ENCODE data around the gene HELZ.
"Not testable (repeated sequence)": the region's sequence is repeated elsewhere in the genome, so short reads cannot be mapped to it uniquely, and the experiment has no call there.

HELZ gene

DNA sequence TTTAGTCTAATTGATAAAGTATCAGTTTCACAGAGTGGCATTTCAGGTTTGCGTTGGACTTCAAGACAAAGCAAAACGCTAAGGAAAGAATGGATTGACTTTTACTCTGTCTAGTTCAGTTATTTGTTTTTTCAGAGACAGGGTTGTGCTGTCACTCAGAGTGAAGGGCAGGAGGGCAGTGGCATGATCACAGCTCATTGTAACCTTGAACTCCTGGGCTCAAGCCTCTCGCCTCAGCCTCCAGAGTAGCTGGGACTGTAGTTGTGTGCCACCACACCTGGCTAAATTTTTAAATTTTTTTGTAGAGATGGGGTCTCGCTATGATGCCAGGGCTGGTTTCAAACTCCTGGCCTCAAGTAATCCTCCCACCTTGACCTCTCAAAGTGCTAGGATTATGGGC lies 114.2 kb downstream of the HELZ start:
- DNase-seq (ENCODE audit: low read depth) = no peak
- TF ChIP-seq, protein P1, sequence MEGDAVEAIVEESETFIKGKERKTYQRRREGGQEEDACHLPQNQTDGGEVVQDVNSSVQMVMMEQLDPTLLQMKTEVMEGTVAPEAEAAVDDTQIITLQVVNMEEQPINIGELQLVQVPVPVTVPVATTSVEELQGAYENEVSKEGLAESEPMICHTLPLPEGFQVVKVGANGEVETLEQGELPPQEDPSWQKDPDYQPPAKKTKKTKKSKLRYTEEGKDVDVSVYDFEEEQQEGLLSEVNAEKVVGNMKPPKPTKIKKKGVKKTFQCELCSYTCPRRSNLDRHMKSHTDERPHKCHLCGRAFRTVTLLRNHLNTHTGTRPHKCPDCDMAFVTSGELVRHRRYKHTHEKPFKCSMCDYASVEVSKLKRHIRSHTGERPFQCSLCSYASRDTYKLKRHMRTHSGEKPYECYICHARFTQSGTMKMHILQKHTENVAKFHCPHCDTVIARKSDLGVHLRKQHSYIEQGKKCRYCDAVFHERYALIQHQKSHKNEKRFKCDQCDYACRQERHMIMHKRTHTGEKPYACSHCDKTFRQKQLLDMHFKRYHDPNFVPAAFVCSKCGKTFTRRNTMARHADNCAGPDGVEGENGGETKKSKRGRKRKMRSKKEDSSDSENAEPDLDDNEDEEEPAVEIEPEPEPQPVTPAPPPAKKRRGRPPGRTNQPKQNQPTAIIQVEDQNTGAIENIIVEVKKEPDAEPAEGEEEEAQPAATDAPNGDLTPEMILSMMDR (IDR thresholded peaks at IDR 0.05; ENCODE audit: low read length, missing control alignments) = no peak
- no peak overlapping the region for H3K4me3 ChIP-seq (replicated peaks; ENCODE audit: low read depth, low read length)

GRCh38 chr17:67129283-67129682 lies 115.7 kb downstream of the HELZ start:
- TF ChIP-seq, protein P1 (IDR thresholded peaks at IDR 0.05; ENCODE audit: low read length, missing control alignments) = no peak
- DNase-seq (ENCODE audit: low read depth) = no peak
- H3K4me3 ChIP-seq (replicated peaks; ENCODE audit: low read depth, low read length) = no peak overlapping the region

GRCh38 chr17:67128700-67129099 lies 116.3 kb downstream of the HELZ start:
- TF ChIP-seq, protein P1 (IDR thresholded peaks at IDR 0.05; ENCODE audit: low read length, missing control alignments) = no peak
- DNase-seq (ENCODE audit: low read depth) = no peak
- no peak overlapping the region for H3K4me3 ChIP-seq (replicated peaks; ENCODE audit: low read depth, low read length)

DNA sequence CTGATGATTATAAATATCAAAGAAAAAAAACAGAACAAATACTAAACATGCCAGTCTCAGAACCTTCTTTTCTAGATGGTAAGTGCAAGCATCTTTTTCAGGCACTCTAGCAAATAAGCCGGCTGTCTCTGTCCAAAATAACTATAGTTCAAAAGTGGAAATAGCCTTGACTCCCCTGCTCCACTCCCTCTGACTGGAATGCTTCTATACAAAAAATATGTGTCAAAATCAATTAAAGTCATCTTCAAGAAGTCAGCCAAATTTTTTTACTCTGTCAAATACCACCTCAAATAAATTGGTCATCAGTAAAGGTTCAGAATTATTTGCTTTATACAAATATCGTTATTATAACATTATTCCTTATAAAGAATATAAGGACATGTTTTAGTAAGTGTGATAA lies 117.1 kb downstream of the HELZ start:
- H3K4me3 ChIP-seq (replicated peaks; ENCODE audit: low read depth, low read length) = no peak overlapping the region
- DNase-seq (ENCODE audit: low read depth) = no peak
- TF ChIP-seq, protein P1 (IDR thresholded peaks at IDR 0.05; ENCODE audit: low read length, missing control alignments) = no peak

GRCh38 chr17:67126983-67127382 lies 118.0 kb downstream of the HELZ start:
- TF ChIP-seq, protein P1 (IDR thresholded peaks at IDR 0.05; ENCODE audit: low read length, missing control alignments) = no peak
- DNase-seq (ENCODE audit: low read depth) = no peak
- no peak overlapping the region for H3K4me3 ChIP-seq (replicated peaks; ENCODE audit: low read depth, low read length)

DNA sequence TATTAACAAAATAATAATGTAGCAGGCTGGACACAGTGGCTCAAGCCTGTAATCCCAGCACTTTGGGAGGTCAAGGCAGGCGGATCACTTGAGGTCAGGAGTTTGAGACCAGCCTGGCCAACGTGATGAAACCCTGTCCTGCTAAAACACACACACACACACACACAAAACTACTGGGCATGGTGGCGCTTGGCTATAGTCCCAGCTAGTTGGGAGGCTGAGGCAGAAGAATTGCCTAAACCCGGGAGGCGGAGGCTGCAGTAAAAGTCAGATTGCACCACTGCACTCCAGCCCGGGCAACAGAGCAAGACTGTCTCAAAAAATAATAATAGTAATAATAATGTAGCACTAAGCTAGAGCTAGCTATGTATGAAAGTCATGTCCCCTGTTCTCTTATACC lies 118.5 kb downstream of the HELZ start:
- not testable (repeated sequence) for H3K4me3 ChIP-seq (replicated peaks; ENCODE audit: low read depth, low read length); DNase-seq (ENCODE audit: low read depth)

DNA sequence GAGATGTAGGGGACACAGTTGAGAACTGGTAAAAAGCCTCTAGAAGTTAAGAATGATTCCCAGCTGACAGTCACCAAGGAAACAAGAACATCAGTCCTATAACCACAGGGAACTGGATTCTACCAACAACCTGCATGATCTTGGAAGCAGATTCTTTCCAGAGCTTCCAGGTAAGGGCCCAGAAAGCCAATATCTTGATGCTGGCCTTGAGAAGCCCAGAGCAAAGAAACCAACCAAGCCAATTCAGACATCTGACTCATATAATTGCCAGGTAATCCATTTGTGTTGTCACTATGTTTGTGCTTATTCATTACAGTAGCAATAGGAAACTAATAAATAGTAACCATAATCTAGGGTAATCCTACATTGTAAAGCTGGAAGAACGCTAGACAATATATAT lies 119.1 kb downstream of the HELZ start:
- no peak for DNase-seq (ENCODE audit: low read depth)
- TF ChIP-seq, protein P1 (IDR thresholded peaks at IDR 0.05; ENCODE audit: low read length, missing control alignments) = no peak
- H3K4me3 ChIP-seq (replicated peaks; ENCODE audit: low read depth, low read length) = no peak overlapping the region

- TF ChIP-seq, protein P1 (IDR thresholded peaks at IDR 0.05; ENCODE audit: low read length, missing control alignments) = no peak
- no peak for DNase-seq (ENCODE audit: low read depth)
- no peak overlapping the region for H3K4me3 ChIP-seq (replicated peaks; ENCODE audit: low read depth, low read length)
These were observed 119.6 kb downstream of the HELZ start for GRCh38 chr17:67125417-67125816.

All from fibroblast of pulmonary artery (primary cell).